CD4-positive, alpha-beta T cell treated with Interleukin-17A for 4 hours (primary cell): ENCODE results near the gene SMPD3.

Experiments
- DNase-seq: peaks from one replicate; pipeline ENCODE4 v3.0.0-alpha.2; 2020; ENCODE audit warnings: mixed read lengths

The SMPD3 gene

DNA sequence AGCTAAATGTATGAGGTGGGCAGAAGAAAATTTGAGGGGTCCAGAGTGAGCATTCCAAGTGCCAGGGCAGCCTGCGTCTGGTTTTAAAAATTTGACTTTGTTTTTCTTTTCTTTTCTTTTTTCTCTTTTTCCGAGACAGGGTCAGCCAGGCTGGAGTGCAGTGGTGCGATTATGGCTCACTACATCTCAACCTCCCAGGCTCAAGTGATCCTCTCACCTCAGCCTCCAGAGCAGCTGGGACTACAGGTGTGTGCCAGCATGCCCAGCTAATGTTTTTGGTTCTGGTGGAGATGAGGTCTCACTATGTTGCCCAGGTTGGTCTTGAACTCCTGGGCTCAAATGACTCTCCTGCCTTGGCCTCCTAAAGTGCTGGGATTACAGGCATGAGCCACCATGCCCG, 15.6 kb downstream of the SMPD3 start:
- DNase-seq: no peak

DNA sequence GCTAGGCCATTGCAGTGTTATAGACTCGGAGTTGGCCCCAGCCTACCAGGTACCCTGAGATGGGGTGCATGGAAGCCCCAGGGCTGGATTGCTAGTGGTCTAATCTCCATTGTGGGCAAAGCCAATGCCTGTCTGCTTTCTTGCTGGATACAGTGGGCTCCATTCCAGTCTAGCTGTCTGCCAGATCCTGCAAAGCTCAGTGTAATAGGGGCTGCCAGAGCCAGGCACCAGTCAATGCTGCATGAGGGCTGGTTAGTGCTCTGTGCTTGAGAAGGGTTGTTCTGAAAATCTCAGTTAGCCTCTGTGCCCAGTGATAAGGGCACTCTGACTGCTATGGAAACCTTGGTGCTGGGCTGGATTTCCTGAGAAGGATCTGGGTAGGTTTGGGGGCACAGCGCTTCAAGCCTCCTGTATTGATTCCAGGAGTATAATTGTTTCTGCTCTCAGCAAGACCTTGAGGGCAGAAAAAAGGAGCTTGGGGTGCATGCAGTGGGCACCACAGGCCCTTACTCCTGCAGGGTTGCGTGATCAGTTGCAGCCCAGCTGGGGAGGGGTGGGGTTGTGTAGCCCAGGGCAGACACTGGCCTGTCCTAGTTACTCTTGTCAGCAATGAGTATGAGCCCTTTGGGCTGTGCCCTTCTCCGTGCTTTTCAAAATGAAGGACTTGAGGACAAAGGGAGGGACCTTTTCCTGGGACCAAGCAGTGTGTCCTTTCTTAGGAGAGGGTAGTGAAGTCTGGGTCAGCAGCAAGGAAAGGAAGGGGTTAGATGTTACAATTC, 19.0 kb downstream of the SMPD3 start:
- no peak for DNase-seq

DNA sequence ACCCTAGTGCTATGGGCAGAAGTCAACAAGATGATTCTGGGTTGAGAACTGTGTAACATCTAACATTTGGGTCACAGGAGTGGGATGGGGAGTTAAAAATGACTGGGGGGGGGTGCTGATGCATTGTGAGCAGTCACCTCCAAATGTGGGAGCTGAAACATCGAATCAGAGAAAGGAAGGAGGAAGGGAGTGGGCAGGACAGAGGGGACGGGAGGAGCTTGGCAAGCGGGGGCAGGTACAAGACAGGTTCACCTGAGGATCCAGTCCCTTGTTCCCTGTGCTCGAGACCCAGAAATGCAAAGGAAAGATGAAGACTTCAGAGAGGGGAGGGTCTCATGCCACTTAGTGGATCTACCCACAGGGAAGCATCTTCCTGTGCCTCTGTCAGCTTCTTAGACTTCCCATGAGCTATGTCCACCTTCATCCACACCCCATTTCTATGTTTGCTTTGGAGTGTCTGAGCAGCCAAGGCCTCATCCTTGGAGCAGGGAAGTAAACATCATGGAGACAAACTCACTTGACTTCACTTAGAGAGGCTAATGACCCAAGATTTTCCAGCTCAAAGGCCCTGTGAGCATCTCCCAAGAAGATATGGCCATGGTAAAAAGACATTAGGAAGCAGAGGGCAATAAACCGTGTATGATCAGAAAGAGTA, 20.5 kb downstream of the SMPD3 start:
- DNase-seq: no peak

DNA sequence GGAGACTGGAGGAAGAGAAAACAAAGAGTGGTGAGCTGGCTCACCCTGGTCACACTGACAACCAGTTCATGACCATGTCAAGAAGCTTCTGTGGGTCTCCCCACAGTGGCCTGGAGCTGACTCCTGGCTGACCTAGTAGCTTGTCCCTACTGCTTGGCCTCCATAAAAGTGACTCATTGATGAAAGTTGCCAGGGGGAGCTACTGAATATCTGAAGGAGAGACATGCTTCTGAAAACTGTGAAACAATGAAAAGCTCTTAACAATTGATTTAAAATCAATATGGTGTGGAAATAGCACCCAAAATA, 22.0 kb downstream of the SMPD3 start:
- DNase-seq: no peak

DNA sequence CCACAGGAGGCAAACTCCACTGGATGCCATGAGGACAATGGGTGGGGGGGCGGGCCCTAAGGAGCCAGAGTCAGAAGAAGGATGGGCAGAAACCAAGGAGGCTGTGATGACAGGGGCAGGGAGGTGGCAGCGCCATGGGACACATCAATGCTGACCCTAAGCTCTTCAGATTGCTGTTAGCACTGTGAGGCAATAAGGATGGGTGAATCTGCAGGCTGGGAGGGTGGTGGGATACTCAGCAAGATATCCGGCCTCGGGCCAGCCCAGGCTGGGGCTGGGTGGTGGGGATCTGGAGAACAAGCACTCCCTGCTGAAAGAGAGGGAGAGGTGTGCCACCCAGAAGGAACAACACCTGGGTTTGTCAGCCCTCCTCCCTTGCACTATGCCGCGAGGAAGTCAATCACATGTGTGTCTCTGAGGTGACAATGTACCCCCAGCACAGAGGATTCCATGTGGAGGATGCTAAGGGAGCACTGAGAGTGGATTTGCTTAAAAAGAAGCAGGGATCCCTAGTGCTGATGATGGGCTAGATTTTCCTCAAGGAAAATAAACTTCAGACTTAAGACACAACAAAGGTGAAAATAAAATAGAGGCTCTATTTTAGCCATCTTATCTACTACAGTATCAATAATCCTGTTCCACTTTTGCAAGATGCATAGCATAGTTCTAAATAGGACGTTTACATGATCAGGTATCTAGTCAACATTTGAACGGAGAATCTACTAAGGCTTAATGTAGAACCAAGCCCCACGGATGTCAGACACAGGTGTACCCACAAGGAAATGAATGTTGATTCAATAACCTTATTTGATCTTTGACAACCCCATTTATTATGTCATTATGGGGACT, 22.6 kb downstream of the SMPD3 start:
- DNase-seq: peak; percentile 29

DNA sequence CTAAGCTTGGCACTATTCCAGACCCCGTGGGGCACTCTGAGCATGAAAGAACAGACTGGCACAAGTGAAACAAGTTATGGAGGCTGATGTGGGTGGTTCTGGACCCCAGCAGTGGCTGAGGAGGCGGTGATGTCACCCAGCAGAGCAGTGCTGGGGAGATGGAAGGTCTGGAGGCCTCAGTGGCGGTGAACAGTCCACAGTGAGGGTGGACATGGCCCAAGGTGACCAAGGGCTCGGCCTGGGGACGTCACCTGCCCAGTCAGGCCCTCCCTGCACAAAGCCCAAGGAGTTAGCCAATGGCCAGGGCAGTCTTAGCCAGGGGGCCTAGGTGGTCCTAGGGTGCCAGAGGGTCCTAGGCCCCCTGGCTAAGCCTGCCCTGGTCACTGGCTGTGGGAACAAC, 24.5 kb downstream of the SMPD3 start:
- DNase-seq: no peak

DNA sequence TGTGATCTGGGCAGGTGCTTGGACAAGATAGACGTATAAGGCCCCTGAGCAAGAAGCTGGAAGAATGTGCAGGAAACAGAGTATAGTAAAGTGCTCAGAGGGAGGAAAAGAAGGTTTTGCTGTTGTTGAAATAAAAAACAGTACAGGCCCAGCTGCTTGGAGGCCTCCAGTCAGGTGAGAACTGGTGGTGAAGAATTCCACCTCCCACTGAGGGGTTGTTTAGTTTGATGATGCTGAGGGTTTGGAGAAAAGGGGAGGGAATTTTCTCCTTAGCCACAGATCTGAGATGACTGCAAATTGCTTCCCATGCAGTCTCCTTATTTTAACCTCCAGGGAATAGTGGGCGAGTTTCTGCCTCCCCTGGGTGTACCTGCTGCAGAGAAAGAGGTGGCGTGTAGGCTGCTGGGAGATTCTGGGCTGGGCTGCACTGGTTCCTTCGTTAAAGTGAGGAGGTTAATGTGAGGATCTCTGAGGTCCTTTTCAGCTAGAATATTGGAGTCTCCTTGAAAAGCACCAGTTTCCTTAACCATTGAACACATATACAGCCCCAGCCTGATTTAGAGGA, 25.8 kb downstream of the SMPD3 start:
- DNase-seq: no peak

DNA sequence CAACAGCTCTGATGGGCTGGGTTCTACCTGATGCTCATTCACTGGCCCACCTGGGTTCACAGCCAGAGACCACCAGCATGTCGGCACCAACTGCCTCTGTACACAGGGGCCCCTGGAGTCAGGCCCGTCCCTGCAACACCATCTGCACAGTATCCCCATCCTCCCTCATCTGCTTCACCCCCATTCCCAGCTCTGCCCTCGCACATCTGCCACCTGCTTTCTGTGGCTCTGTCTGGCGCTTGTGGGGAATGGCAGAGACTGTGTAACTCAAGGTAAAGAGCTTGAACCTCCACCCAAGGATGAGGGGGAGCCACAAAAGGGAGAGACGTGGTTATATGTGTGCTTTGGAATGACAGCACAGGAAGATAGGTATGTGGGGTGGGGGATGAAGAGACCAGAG, 27.2 kb downstream of the SMPD3 start:
- DNase-seq: no peak

DNA sequence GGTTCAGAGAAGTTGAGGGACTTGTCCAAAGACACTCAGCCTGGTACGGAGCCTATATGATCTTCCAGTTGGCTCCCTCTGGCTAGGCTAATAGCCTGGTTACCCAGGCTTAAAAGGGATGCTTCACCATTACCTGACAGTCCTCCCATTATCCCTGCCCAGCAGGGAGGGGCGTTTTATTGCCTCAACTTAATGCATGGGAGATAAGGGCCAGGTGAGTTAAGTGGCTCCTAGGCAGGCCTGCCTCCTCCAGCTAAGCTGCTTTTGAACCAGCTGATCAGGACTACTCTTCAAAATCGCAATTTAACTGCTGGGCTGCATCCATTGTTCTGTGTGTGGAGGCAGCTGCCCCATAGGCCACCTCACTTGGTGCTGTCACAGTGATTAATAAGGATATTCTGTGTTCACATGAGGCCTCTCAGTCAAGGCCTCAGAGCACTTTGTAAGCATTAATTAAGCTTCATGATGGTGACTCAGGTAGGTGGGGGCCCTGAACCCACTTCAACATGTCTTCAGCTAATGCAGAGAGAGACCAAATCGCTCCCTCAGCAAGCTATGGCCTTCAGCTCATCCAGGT, 27.9 kb downstream of the SMPD3 start:
- DNase-seq: no peak

DNA sequence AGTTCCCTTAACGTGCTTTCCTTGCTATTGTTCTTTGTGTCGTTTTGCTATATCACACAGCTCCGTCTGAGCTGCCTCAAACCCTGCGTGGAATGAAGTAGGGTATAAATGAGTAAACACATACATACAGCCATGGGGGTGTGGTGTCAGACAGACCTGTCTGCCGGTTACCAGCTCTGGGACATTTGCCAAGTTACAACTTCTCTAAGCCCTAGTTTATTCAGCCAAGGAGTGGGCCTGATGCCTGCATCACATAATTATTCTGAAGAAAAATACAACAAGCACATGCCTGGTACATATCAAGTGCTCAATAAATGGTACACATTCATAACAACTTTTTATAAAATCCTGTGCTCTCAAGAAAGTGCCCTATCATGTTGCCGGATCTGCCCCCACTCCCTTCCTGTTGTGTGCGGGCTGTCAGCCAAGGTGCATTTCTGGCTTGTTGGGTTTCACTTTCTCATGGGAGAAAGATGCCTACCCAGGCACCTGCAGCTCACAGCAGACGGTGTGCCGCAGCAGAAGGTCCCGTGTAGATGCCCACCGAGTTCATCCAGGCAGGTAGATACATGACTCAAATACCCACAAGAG, 30.5 kb downstream of the SMPD3 start:
- peak; percentile 87 for DNase-seq

DNA sequence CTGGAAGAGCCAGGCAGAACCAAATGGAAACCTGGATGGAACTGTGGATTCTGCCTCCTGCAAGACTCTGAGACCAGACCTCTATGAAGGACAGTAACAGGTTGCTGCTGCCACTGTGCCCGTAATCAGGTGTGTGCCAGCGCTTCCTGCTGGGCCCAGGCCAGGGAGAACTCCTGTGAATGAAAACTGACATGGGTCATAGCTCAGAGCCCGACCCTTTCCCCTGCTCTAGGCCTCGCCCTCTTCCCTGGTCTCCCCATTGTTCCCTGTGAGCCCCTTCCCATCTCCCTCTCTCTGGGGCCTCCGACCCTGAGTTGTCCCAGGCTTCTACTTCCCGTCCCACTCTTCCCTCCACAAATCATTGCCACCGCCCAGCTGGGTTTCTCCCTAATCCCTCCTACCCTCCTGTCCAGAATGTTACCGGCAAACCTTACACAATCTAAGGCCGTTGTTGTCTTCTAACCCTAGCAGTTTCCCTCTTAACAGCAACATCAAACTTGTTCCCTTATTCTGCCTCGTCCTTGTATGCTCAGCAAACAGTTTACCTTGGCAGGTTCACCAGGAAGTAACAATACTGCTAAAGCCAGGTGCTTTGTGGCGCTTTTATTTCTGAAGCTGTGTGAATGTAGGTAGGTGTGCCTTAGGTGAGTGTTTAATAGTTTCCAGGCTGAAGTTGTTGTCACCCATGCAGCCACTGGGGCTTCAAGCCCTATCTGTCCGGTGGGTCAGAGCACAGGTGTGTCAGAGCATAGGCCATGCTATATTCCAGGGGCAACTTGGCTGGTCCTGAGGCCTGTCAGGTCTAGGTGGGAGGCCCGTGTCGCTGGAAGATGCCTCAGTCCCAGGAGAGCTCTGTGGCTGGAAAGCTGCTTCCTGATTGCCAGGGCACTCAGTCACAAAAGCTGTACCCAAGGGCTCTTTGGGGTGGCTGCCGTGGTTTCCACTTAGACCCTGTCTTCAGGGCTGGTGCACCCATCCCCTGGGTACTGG, 32.0 kb downstream of the SMPD3 start:
- DNase-seq: peak; percentile 33

DNA sequence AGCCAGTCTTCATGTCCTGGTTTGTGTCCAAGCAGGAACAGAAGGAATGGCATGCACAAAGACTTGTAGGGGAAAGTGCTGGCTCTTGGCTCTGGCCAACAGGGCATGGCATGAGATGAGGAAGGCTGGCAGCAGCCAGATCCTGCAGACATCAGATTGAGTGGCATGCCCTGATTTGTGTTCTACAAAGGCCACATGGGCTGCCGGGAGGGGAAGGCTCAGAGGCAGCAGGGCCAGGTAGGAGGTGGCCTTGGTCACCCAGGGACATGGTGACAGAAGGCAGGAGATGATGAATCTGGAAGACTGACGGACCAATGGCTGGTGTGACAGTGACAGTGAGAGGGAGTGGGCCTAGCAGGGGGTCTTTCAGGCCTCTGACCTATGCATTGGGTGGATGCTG, 33.7 kb downstream of the SMPD3 start:
- no peak for DNase-seq

DNA sequence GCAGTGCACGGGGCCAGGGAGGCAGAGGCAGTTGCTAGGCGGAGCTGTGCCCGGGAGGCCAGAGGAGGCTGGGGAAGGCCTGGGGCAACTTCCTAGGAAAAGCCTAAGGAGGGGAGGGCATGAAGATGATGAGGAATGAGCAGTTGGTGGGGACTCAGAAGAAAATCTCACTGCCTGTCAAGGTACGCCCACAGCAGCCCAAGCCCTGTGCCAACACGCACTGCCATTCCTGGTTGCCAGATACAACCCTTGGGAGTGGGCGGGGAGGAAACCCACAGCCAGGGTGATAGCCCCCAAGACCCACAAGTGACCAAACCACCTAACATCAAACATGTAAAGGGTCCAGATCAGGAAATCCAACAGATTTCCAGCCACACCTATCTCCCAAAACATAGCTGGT, 36.2 kb downstream of the SMPD3 start:
- no peak for DNase-seq

DNA sequence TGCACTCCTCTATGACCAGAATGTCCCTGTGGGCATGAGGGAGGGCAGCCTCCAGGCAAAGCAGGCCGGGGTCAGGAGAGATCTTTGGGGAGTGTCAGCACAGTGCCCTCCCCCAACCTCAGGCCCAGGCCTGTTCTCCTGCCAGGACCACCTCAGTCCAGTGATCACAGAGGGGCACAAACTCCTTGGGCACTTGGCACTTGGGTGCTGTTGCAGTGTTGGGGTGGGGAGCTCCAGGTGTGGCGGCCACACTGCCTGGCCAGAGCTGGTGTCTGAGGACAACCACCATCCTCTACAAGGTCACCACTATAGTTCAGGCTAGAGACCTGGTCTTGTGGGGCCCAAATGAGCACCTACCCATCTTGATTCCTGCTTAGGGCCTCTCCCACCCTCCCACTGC, 37.2 kb downstream of the SMPD3 start:
- DNase-seq: no peak

DNA sequence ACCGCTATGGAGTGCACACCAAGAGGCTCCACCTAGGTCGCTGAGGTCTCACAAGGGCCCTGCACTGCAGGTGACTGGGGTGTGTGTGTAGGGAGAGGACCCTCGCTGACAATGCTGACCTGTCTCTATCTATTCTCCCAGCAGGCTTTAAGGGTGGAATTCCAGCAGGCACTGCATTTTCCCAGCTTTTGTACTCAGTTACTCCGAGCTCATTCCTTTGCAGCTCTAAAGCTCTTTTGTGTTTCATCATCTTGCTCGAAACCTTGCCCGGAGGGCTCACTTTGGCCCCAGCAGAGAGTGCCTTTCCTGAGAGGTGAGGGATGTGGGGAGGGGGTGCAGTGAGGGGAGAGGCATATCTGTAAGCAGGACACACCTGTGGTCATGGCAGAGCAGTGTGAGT, 39.3 kb downstream of the SMPD3 start:
- DNase-seq: no peak

DNA sequence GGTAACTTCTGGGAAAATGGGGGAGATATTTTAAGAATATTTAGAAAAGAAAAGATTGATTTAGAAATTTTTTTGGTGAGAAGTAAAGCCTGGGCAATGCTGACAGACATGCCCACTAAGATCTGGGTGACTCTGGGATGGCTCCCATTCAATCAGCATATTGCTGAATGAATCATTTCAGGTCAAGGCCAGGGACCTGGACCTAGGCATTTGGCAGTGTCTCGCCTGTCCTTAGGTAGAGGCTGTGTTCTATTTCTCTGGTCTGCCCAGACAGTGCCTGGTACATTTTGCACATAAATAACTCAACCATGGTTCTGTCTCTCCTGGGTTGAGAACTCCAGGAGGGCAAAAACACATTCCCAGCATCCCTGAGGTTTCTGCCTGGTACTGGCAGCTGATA, 39.9 kb downstream of the SMPD3 start:
- no peak for DNase-seq

DNA sequence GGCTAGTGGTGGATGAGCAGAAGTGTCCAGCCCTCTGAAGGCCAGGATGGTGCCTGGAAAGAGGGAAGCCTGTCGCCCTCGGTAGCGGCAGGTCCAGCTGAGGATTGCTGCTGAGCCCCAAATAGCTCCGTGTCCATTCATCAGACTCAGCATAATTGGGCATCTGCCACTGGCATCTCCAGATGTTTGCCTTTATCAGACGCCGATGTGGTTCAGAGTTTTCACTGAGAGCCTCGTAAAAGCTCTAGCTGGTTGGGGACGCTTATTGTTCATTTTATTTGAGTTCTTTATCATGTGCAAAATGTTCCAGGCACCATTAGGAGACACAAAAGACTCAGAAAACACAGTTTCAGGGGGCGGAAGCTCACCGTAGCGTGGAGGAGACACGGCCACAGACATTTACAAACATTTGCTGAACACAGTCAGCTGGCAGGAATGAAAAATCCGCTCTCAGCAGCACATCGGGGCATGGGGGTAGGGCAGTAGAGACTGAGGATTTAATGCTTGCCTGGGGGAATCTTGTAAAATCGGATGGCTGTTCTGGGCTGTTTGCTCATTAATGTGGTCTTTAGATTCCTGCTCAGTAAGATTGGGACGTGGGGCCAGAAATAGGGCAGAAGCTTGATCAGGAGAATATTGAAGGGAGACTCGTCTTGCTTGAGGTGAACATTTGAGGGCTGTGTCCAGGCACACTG, 41.7 kb downstream of the SMPD3 start:
- no peak for DNase-seq

DNA sequence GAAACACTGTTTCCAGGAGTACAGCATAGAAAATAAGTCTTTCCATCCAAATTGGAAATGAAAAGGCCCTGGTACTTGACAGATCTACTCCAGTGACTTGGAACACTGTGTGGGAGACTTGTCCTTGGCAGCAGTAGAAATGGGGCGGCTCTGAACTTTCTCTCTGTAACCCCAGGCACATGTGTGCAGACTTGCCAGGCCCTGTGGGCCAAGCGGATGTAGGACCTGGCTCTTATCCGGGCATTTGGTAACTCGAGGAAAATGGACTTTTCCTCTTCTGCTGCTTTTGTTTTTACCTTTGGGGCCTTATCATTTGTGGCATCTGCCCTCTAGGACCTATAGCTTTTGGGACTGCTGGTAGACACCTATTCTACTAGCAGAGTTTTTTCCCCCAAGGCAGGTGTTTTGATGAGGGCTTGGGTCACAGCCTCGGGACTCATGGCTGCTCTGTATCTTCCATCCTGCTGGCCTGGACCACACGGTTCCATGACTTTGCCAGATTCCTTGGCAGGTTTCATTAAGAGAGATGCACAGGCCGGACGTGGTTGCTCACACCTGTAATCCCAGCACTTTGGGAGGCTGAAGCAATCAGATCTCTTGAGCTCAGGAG, 43.5 kb downstream of the SMPD3 start:
- no peak for DNase-seq

DNA sequence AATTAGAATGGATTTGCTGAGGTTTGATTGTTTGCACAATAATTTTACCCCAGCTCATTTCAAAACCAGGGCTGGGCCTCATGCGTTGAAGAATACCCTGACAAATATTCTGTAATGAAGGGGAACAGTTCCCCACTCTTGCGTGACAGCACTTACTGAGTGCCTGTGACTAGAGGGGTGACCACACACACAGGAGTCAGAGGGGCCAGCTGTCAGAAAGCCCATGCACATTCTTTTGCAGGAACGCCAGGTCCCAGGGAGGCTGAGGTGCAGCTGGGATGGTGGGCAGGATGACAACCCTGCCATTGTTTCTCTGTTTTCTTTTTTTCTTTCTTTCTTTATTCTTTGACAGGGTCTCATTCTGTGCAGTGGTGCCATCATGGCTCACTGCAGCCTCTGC, 44.6 kb downstream of the SMPD3 start:
- no peak for DNase-seq

DNA sequence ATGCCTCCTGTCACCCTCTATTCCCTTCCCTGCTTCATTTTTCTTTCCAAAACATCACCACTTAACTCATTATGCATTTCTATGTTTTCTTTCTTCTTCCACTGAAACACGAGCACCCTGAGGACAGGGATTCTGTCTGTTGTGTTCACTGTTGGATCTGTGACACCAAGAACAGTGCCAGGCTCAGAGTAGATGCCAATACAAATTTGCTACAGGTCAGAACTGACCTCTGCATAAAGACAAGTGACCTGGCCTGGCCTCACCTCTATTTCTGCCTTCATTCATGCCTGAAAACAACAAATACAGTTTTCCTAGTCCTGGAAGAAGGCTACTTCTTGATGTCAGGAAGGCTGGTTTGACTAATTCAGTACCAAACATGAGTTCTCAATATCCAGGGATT, 45.1 kb downstream of the SMPD3 start:
- no peak for DNase-seq

DNA sequence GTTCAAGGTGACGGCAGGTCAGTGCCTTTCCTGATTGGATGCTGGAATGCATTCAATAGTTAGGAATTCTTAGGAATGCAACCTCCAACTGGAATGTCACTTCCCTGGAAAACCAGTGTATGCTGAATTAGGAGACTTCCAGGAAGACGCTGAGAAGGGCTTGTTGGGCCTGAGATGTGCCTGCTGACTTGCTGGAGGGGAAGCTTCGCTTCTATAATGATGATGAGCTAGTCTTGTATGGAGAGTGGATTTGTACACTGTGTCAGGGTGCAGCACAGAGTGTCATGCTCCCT, 45.6 kb downstream of the SMPD3 start:
- DNase-seq: no peak
